K562 (cell line): ENCODE data around the gene CPN2. TPM values are rescaled to one million over a fixed set of nuclear protein-coding genes. Genes with fewer than 3 reads are reported as not detected.

Experiments
- ATAC-seq: fragments of 200-7000 bp; cut with Tn5 transposase; 3 replicates; pipeline ENCODE4 v1.9.1; 2020; ENCODE audit warnings: moderate library complexity
- BruUV-seq: library from RNA; stranded (reverse); fragments of 400-500 nt; replicated peaks from 2 replicates; lab custom pipeline; 2021; lab: Mats Ljungman, UMichigan
- CTCF ChIA-PET: fragments of 300-600 bp; formaldehyde crosslinking; extraction: SDS; loops from one replicate; lab custom pipeline; 2021; ENCODE audit warnings: low intra/inter-chr PET ratio; lab: Yijun Ruan, JAX
- POLR2A ChIA-PET: fragments of 300-600, 350-650 bp; sonication (Branson Sonifier 250); formaldehyde crosslinking; extraction: SDS; loops from one replicate; lab custom pipeline; 2021; ENCODE audit warnings: antibody characterized with exemption, inconsistent platforms; lab: Yijun Ruan, JAX
- DNase-seq, 4 experiments: peaks; one replicate each; pipeline versions ENCODE4 v3.0.0 to v3.0.0-alpha.2; 2011 to 2018; ENCODE audit warnings: low spot score in 3 of 4, mixed read lengths in 3 of 4; ENCODE audit errors: extremely low read depth in 1 of 4
- FAIRE-seq: peaks from 2 replicates; lab custom pipeline; 2011; peaks lifted over from hg19 to GRCh38; lab: Jason Lieb, UNC
- H2AFZ ChIP-seq: 2 replicates; pipeline ENCODE4 v1.6.0; 2011; ENCODE audit warnings: low read depth, low read length, control low read depth, inconsistent platforms
- H3K27ac ChIP-seq: fragments of 200-600 bp; 3 replicates; pipeline ENCODE4 v1.8.0; 2011; ENCODE audit warnings: low read depth, mild to moderate bottlenecking, control low read depth, inconsistent platforms, low read length, moderate library complexity, mixed read lengths; ENCODE audit errors: extremely low read depth
- H3K27me3 ChIP-seq, 2 experiments: fragments of 300-600 bp in 1 of 2; 2 replicates in 1 of 2; 3 replicates in 1 of 2; pipeline versions ENCODE4 v1.6.0 to v1.8.0; 2011; ENCODE audit warnings: inconsistent platforms in 2 of 2, low read length in 2 of 2, mild to moderate bottlenecking in 1 of 2, mixed read lengths in 1 of 2, moderate library complexity in 1 of 2; ENCODE audit not compliant: control insufficient read depth in 2 of 2, insufficient read depth in 2 of 2
- H3K36me3 ChIP-seq: fragments of 300-600 bp; 3 replicates; pipeline ENCODE4 v1.8.0; 2011; ENCODE audit warnings: mild to moderate bottlenecking, low read length, inconsistent platforms; ENCODE audit not compliant: control insufficient read depth, insufficient read depth
- H3K4me1 ChIP-seq, 2 experiments: fragments of 200-600 bp in 1 of 2; replicated peaks in 1 of 2; 2 replicates in 1 of 2; 3 replicates in 1 of 2; pipeline versions ENCODE4 v1.5.1 to v1.8.0; 2011; ENCODE audit warnings: inconsistent platforms in 2 of 2, low read length in 2 of 2, mild to moderate bottlenecking in 1 of 2, mixed read lengths in 1 of 2, moderate library complexity in 1 of 2; ENCODE audit not compliant: control insufficient read depth in 2 of 2, insufficient read depth in 2 of 2
- H3K4me2 ChIP-seq: 2 replicates; pipeline ENCODE4 v1.6.1; 2011; ENCODE audit warnings: low read length, control low read depth, inconsistent platforms, mixed read lengths; ENCODE audit not compliant: insufficient read depth
- H3K4me3 ChIP-seq: fragments of 200-600 bp; sonication (generic), shearing (Covaris generic); 2 replicates; pipeline ENCODE4 v1.5.1; 2016; ENCODE audit warnings: control low read depth, inconsistent platforms
- H3K79me2 ChIP-seq: fragments of 200-600 bp; 3 replicates; pipeline ENCODE4 v1.8.0; 2011; ENCODE audit warnings: low read length, inconsistent platforms; ENCODE audit not compliant: control insufficient read depth, insufficient read depth
- H3K9ac ChIP-seq, 2 experiments: 2 replicates each; pipeline versions ENCODE4 v1.6.0 to v1.6.1; 2011; ENCODE audit warnings: low read depth in 2 of 2, low read length in 2 of 2, control low read depth in 1 of 2, inconsistent platforms in 1 of 2, mild to moderate bottlenecking in 1 of 2, mixed read lengths in 1 of 2; ENCODE audit not compliant: insufficient read depth in 1 of 2
- H3K9me1 ChIP-seq: one replicate; pipeline ENCODE4 v1.6.0; 2011; ENCODE audit warnings: inconsistent platforms, mild to moderate bottlenecking, low read length, moderate library complexity; ENCODE audit not compliant: control insufficient read depth, insufficient read depth
- H3K9me3 ChIP-seq: replicated peaks from 2 replicates; pipeline ENCODE4 v1.5.1; 2011; ENCODE audit warnings: low read depth, low read length, inconsistent platforms; ENCODE audit not compliant: control insufficient read depth, insufficient read depth
- H4K20me1 ChIP-seq: replicated peaks from 2 replicates; pipeline ENCODE4 v1.6.1; 2011; ENCODE audit warnings: low read length, inconsistent platforms, mixed read lengths; ENCODE audit not compliant: control insufficient read depth, insufficient read depth
- CCAR2 ChIP-seq: fragments of 200-400 bp; formaldehyde crosslinking; IDR thresholded peaks from 2 replicates; pipeline ENCODE4 v1.6.1; 2017; ENCODE audit warnings: mild to moderate bottlenecking, low read depth, low read length
- CEBPB ChIP-seq: fragments of 450-650 bp; IDR thresholded peaks from 2 replicates; pipeline ENCODE4 v1.6.1; 2016; ENCODE audit warnings: missing genetic modification characterization, missing compliant biosample characterization
- CEBPG ChIP-seq, 3 experiments: fragments of 200-800 bp in 1 of 3; sonication (Bioruptor generic) in 1 of 3; sonication (generic) in 1 of 3; formaldehyde crosslinking in 1 of 3; IDR thresholded peaks in 2 of 3; conservative IDR thresholded peaks in 1 of 3; 2 replicates each; pipeline versions ENCODE4 v1.6.1 to v1.8.0; 2016 to 2022; ENCODE audit warnings: missing compliant biosample characterization in 2 of 3, missing genetic modification characterization in 2 of 3, mild to moderate bottlenecking in 1 of 3, missing genetic modification reagents in 1 of 3
- FOXA1 ChIP-seq: fragments of 450-650 bp; IDR thresholded peaks from 2 replicates; pipeline ENCODE4 v1.6.1; 2016; ENCODE audit warnings: mild to moderate bottlenecking, borderline replicate concordance
- FUS ChIP-seq: fragments of 200-400 bp; formaldehyde crosslinking; optimal IDR thresholded peaks from 2 replicates; pipeline ENCODE3; 2017; ENCODE audit warnings: low read depth, low read length
- GTF2A2 ChIP-seq: IDR thresholded peaks from 2 replicates; pipeline ENCODE4 v1.6.1; 2016; ENCODE audit warnings: mild to moderate bottlenecking, missing genetic modification characterization, missing compliant biosample characterization
- KDM1A ChIP-seq, 2 experiments: fragments of 450-650 bp; IDR thresholded peaks; 2 replicates each; pipeline ENCODE4 v1.6.1; 2016; ENCODE audit warnings: mild to moderate bottlenecking in 2 of 2
- KLF1 ChIP-seq: fragments of 450-650 bp; IDR thresholded peaks from 2 replicates; pipeline ENCODE4 v1.6.1; 2016; ENCODE audit warnings: missing genetic modification characterization, missing compliant biosample characterization
- POLR3G ChIP-seq: IDR thresholded peaks from 2 replicates; pipeline ENCODE4 v1.6.1; 2011; ENCODE audit not compliant: insufficient read length, insufficient replicate concordance; ENCODE audit errors: extremely low read depth
- PURB ChIP-seq: sonication (generic); formaldehyde crosslinking; IDR thresholded peaks from 2 replicates; pipeline ENCODE4 v1.9.0; 2021; ENCODE audit warnings: low read depth, mild to moderate bottlenecking, missing genetic modification reagents
- RNF2 ChIP-seq: sonication (generic); IDR thresholded peaks from 2 replicates; pipeline ENCODE4 v1.6.1; 2016
- SMAD4 ChIP-seq: fragments of 250-450 bp; sonication (Bioruptor Pico); conservative IDR thresholded peaks from 2 replicates; pipeline ENCODE4 v1.8.0; 2021; ENCODE audit warnings: inconsistent platforms, mild to moderate bottlenecking, moderate library complexity
- ZNF41 ChIP-seq: fragments of 250-450 bp; sonication (Bioruptor Pico); conservative IDR thresholded peaks from 2 replicates; pipeline ENCODE4 v1.4.0; 2020; ENCODE audit warnings: mild to moderate bottlenecking
- ZNF445 ChIP-seq: fragments of 250-450 bp; sonication (Bioruptor Pico); IDR thresholded peaks from 2 replicates; pipeline ENCODE4 v1.4.0; 2020; ENCODE audit warnings: low read depth, mild to moderate bottlenecking, moderate library complexity
- ZZZ3 ChIP-seq: fragments of 450-650 bp; IDR thresholded peaks from 2 replicates; pipeline ENCODE4 v1.6.1; 2016; ENCODE audit warnings: antibody characterized with exemption, mild to moderate bottlenecking, moderate library complexity
- WGBS: fragments of 100-300 bp; shearing (Covaris generic); methylation state at CpG from one replicate; pipeline ENCODE4 v1.1.6; 2016; ENCODE audit warnings: low coverage, mixed read lengths; ENCODE audit not compliant: insufficient coverage; ENCODE audit errors: missing lambda C conversion rate; 5-methylcytosine and 5-hydroxymethylcytosine counted together
- in situ Hi-C: fragments of 300-500 bp; cut with MboI; formaldehyde crosslinking; loops from 4 replicates; pipeline ENCODE4 v1.15.0; 2018; ENCODE audit warnings: inconsistent platforms, mixed read lengths
- intact Hi-C: fragments of 100-400 bp; cut with micrococcal nuclease; formaldehyde crosslinking; loops from 2 replicates; pipeline ENCODE4 v1.14.2; 2022
- polyA plus RNA-seq, 8 experiments: library from polyadenylated mRNA; depleted of rRNA in 4 of 8; stranded (reverse) in 5 of 8; unstranded in 3 of 8; fragments of >200 nt; fragmentation: Nextera tagmentation in 2 of 8; fragmentation: Illumina TruSeq in 1 of 8; extraction: Ambion mirVana in 2 of 8; extraction: Trizol in 1 of 8; gene quantifications; 2 replicates each; pipeline versions ENCODE4 v1.2.1 to v1.2.3, GENCODE V29; 2011 to 2014; ENCODE audit warnings: inconsistent platforms in 1 of 8, missing spikeins in 1 of 8
- total RNA-seq, 7 experiments: library from RNA; depleted of rRNA in 6 of 7; stranded (reverse); fragments of >200 nt in 6 of 7; fragmentation: Illumina TruSeq in 2 of 7; extraction: Trizol in 2 of 7; gene quantifications; 2 replicates each; pipeline versions ENCODE4 v1.2.1 to v1.2.3, GENCODE V29; 2011 to 2021; ENCODE audit warnings: low replicate concordance in 1 of 7
- TF ChIP-seq, protein P1 (sequence below): fragments of 250-450 bp; sonication (Bioruptor Pico); IDR thresholded peaks from 2 replicates; pipeline ENCODE4 v1.8.0; 2021; ENCODE audit warnings: moderate library complexity, mild to moderate bottlenecking, inconsistent platforms
- TF ChIP-seq, protein P2 (sequence below): fragments of 450-650 bp; formaldehyde crosslinking; IDR thresholded peaks from 2 replicates; pipeline ENCODE4 v1.4.0; 2020; ENCODE audit warnings: mild to moderate bottlenecking, moderate library complexity

Gene CPN2
- total and polyA plus RNA-seq, 9 of the 15 experiments (the other 6 are each of a cell fraction or from before 2014, with no cell fraction given), result not detected

DNA sequence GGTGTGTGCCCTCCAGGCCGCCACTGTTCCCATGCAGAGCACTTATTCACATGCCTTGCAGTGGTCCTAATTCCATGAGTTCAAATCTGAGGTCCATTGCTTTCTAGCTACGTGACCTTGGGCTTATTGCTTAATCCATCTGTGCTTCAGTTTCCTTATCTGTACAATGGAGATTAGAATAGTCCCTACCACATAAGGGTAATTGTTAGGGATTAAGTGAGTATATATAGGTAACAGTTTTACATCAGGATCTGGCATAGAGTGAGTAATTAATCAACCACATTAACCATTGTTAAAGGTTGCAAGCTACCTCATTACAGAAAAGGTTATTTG is 7.6 kb downstream of the CPN2 start:
- in situ Hi-C loops, result loop anchor here (25.0 kb wide), 1 partner anchor 1881 kb away; no protein-coding TSS in a partner anchor
- FAIRE-seq, result no peak

DNA sequence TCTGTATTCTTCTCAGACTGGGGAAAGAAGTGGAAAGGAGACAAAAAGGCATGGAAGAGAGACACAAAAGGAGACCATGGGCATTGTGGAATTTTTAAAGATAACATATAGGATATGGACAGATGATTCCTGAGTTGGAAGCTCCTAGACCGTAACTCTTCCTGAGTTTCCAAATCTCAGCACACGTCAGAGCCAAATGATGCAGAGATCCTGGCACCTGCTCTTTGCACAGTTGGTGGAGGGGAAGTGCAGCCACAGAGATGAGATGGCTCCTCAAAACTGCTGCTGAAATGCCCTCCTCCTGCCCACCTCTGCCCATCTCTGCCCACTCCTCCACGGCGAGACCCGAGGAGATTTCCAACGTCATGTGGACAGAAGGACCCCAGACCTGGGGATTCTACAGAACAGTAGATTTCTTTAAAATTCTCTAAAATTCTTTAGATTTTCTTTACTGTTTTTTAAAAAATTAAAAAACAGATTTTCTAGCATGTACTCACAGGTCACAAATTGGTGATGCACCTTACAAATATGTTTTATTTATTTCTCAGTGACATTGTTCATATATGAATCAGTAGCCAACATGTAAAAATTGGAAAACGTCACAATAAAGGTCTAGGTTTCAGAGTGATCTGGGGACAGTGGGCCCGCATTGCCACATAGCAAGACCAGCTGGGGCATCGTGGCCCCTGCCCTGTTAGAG is 8.1 kb downstream of the CPN2 start:
- in situ Hi-C loops (loop anchor here (25.0 kb wide), 1 partner anchor 1881 kb away; no protein-coding TSS in a partner anchor), intact Hi-C loops (no loop called here)
- Histone ChIP-seq H3K27ac (no peak overlapping the region), H3K36me3 (no peaks in the 10 kb centered on the region), H3K79me2 (no peaks in the 10 kb centered on the region), H3K4me3 (no peak overlapping the region), H3K4me1 (peaks cover 0 to 6% of the 10 kb centered on the region in 2 experiments; a peak in 1 of 5 replicates), H3K9me3 (no peaks in the 10 kb centered on the region), H4K20me1 (peaks cover 6% of the 10 kb centered on the region), H3K9me1 (no peaks in the 10 kb centered on the region), H3K4me2 (no peak overlapping the region), H3K27me3 (peaks cover 30 to 75% of the 10 kb centered on the region in 2 experiments), H3K9ac (no peak overlapping the region), H2AFZ (no peak overlapping the region)
- no TSS peak for BruUV-seq
- no peak for FAIRE-seq
- DNase-seq, result no peak
- ChIA-PET POLR2A (interaction anchor here (0.9 to 1.0 kb wide), 2 partner anchors 8 to 25 kb away, joined by 3 read pairs; no protein-coding TSS in a partner anchor), CTCF (interaction anchor here (0.8 to 1.0 kb wide), 2 partner anchors 9 to 562 kb away, joined by 3 to 6 read pairs; no protein-coding TSS in a partner anchor)
- 22% methylated on average over 9 of the region's 9 CpGs for WGBS
- no peak for ATAC-seq
- TF ChIP-seq KLF1 (no peak), SMAD4 (CRISPR knock-in tag) (no peak), KDM1A (IDR thresholded peaks at IDR 0.05) (no peak), ZZZ3 (no peak), POLR3G (no peak), PURB (no peak), CCAR2 (no peak), RNF2 (no peak), FUS (no peak), GTF2A2 (no peak), ZNF445 (CRISPR knock-in tag) (no peak)
- TF ChIP-seq, protein P1, sequence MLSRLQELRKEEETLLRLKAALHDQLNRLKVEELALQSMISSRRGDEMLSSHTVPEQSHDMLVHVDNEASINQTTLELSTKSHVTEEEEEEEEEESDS (CRISPR knock-in tag), result no peak
- TF ChIP-seq, protein P2, sequence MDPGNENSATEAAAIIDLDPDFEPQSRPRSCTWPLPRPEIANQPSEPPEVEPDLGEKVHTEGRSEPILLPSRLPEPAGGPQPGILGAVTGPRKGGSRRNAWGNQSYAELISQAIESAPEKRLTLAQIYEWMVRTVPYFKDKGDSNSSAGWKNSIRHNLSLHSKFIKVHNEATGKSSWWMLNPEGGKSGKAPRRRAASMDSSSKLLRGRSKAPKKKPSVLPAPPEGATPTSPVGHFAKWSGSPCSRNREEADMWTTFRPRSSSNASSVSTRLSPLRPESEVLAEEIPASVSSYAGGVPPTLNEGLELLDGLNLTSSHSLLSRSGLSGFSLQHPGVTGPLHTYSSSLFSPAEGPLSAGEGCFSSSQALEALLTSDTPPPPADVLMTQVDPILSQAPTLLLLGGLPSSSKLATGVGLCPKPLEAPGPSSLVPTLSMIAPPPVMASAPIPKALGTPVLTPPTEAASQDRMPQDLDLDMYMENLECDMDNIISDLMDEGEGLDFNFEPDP (CRISPR knock-in tag), result no peak

More for the DNA sequence above, 7.6 kb downstream of the CPN2 start:
- H3K4me1 ChIP-seq, result peaks cover 0 to 6% of the 10 kb centered on the region in 2 experiments; a peak in 1 of 5 replicates
- no peak overlapping the region for H2AFZ ChIP-seq
- ChIA-PET POLR2A (interaction anchor here (0.9 to 1.0 kb wide), 2 partner anchors 9 to 11 kb away, joined by 3 read pairs; no protein-coding TSS in a partner anchor), CTCF (interaction anchor here (0.8 to 1.0 kb wide), 4 partner anchors 10 to 563 kb away, joined by 3 to 6 read pairs (median 4); no protein-coding TSS in a partner anchor)
- H3K27me3 ChIP-seq, result peaks cover 27 to 70% of the 10 kb centered on the region in 2 experiments
- no peaks in the 10 kb centered on the region for H3K36me3 ChIP-seq
- H3K9ac ChIP-seq, result no peak overlapping the region
- H3K4me2 ChIP-seq, result no peak overlapping the region
- no TSS peak for BruUV-seq
- no peak overlapping the region for H3K4me3 ChIP-seq
- H4K20me1 ChIP-seq, result peaks cover 6% of the 10 kb centered on the region
- no peaks in the 10 kb centered on the region for H3K79me2 ChIP-seq
- H3K27ac ChIP-seq, result no peak overlapping the region
- H3K9me1 ChIP-seq, result no peaks in the 10 kb centered on the region
- peak; percentile 46; the same call in 1 of the 2 replicates for TF ChIP-seq CEBPG (CRISPR knock-in tag; IDR thresholded peaks at IDR 0.05)
- TF ChIP-seq CEBPG (tag; conservative IDR thresholded peaks at IDR 0.05 in 1 of 2, IDR thresholded peaks at IDR 0.05 in 1 of 2), result peak; percentile 30 to 78; a peak in 2 of 4 replicates
- TF ChIP-seq CEBPB (tag), result peak; percentile 86
- TF ChIP-seq ZNF41 (CRISPR knock-in tag), result no peak
- no peak for TF ChIP-seq FOXA1
- TF ChIP-seq, all 486 proteins: peak for 2
- DNase-seq, result no peak
- no peaks in the 10 kb centered on the region for H3K9me3 ChIP-seq
- no peak for ATAC-seq
- WGBS, result 0% methylated on average over 2 of the region's 2 CpGs
- intact Hi-C loops, result no loop called here
